Endothelial cell (in vitro differentiated cells): ENCODE measurements around the gene U2AF1L4. TPM values are rescaled to one million over a fixed set of nuclear protein-coding genes. Genes with fewer than 3 reads are reported as not detected.
"Not testable (repeated sequence)": the region's sequence is repeated elsewhere in the genome, so short reads cannot be mapped to it uniquely, and the experiment has no call there.

ENCODE experiments used
- DNase-seq: peaks from one replicate; pipeline ENCODE4 v3.0.0; 2021; ENCODE audit warnings: low spot score
- H3K27ac Mint-ChIP-seq: one replicate; pipeline ENCODE4 v1.8.0; 2021; ENCODE audit warnings: mixed read lengths, inconsistent platforms; ENCODE audit not compliant: unreplicated experiment
- H3K27me3 Mint-ChIP-seq: one replicate; pipeline ENCODE4 v1.8.0; 2021; ENCODE audit warnings: mild to moderate bottlenecking, moderate library complexity, mixed read lengths, inconsistent platforms; ENCODE audit not compliant: unreplicated experiment
- H3K36me3 Mint-ChIP-seq: one replicate; pipeline ENCODE4 v1.8.0; 2021; ENCODE audit warnings: mild to moderate bottlenecking, low read depth, mixed read lengths, inconsistent platforms; ENCODE audit not compliant: unreplicated experiment
- H3K4me1 Mint-ChIP-seq: one replicate; pipeline ENCODE4 v1.8.0; 2021; ENCODE audit warnings: mild to moderate bottlenecking, mixed read lengths, inconsistent platforms; ENCODE audit not compliant: unreplicated experiment
- H3K4me3 Mint-ChIP-seq: one replicate; pipeline ENCODE4 v1.8.0; 2021; ENCODE audit warnings: mild to moderate bottlenecking, mixed read lengths, inconsistent platforms; ENCODE audit not compliant: unreplicated experiment
- H3K9me3 Mint-ChIP-seq: one replicate; pipeline ENCODE4 v1.8.0; 2021; ENCODE audit warnings: mixed read lengths, inconsistent platforms; ENCODE audit not compliant: unreplicated experiment
- CTCF ChIP-seq: fragments of 200-600 bp; sonication (generic); IDR thresholded peaks from one replicate; pipeline ENCODE4 v1.5.0; 2021; ENCODE audit warnings: antibody characterized with exemption; ENCODE audit not compliant: unreplicated experiment
- total RNA-seq: library from RNA; stranded (reverse); fragmentation: NEBNext Ultra II Directional; extraction: Animal tissue kit (Norgen Biotek cat#: 25700); gene quantifications from one replicate; pipeline ENCODE4 v1.2.1, GENCODE V29; 2021; ENCODE audit not compliant: unreplicated experiment

Gene U2AF1L4
- total RNA-seq, 1 donor from 2014 or later, result 12.0 TPM

- peaks cover 11% of the 10 kb centered on the region for H3K27me3 Mint-ChIP-seq
- no peak for DNase-seq
- no peak overlapping the region for H3K27ac Mint-ChIP-seq
- TF ChIP-seq CTCF, result no peak
- peaks cover 77% of the 10 kb centered on the region for H3K36me3 Mint-ChIP-seq
- H3K4me1 Mint-ChIP-seq, result no peaks in the 10 kb centered on the region
- H3K9me3 Mint-ChIP-seq, result no peaks in the 10 kb centered on the region
- no peak overlapping the region for H3K4me3 Mint-ChIP-seq
These were observed 17.9 kb downstream of the U2AF1L4 start for GRCh38 chr19:35727053-35727955.

GRCh38 chr19:35725216-35725861, 19.9 kb downstream of the U2AF1L4 start:
- H3K9me3 Mint-ChIP-seq, result no peaks in the 10 kb centered on the region
- DNase-seq, result no peak
- TF ChIP-seq CTCF, result no peak
- no peaks in the 10 kb centered on the region for H3K4me1 Mint-ChIP-seq
- H3K4me3 Mint-ChIP-seq, result no peak overlapping the region
- peaks cover 10% of the 10 kb centered on the region for H3K27me3 Mint-ChIP-seq
- H3K36me3 Mint-ChIP-seq, result peaks cover 64% of the 10 kb centered on the region
- H3K27ac Mint-ChIP-seq, result no peak overlapping the region

GRCh38 chr19:35724560-35724959, 20.7 kb downstream of the U2AF1L4 start:
- H3K36me3 Mint-ChIP-seq, result peaks cover 60% of the 10 kb centered on the region
- H3K9me3 Mint-ChIP-seq, result no peaks in the 10 kb centered on the region
- no peak for TF ChIP-seq CTCF
- H3K27ac Mint-ChIP-seq, result no peak overlapping the region
- peaks cover 13% of the 10 kb centered on the region for H3K27me3 Mint-ChIP-seq
- peak overlapping the region; percentile 39 for H3K4me3 Mint-ChIP-seq
- DNase-seq, result no peak
- peaks cover under 1% of the 10 kb centered on the region for H3K4me1 Mint-ChIP-seq

- H3K27ac Mint-ChIP-seq, result not testable (repeated sequence)
These were observed 21.1 kb downstream of the U2AF1L4 start for GRCh38 chr19:35724132-35724531.

GRCh38 chr19:35723671-35724070, 21.5 kb downstream of the U2AF1L4 start:
- Mint-ChIP-seq H3K4me1 (peaks cover 9% of the 10 kb centered on the region), H3K27ac (peak overlapping the region; percentile 52), H3K36me3 (peaks cover 53% of the 10 kb centered on the region), H3K27me3 (peaks cover 13% of the 10 kb centered on the region), H3K9me3 (no peaks in the 10 kb centered on the region), H3K4me3 (peak overlapping the region; percentile 69)
- no peak for DNase-seq
- no peak for TF ChIP-seq CTCF

More at GRCh38 chr19:35724132-35724531, 21.1 kb downstream of the U2AF1L4 start:
- peaks cover 55% of the 10 kb centered on the region for H3K36me3 Mint-ChIP-seq
- peaks cover 13% of the 10 kb centered on the region for H3K27me3 Mint-ChIP-seq
- H3K9me3 Mint-ChIP-seq, DNase-seq, H3K4me1 Mint-ChIP-seq: not testable (repeated sequence)
- peak overlapping the region; percentile 59 for H3K4me3 Mint-ChIP-seq
